Retinal pigment epithelial cell (primary cell): ENCODE data around the gene C2CD4B.
A peak's percentile ranks its signal among the peaks of the same experiment; 100 is the strongest.

ENCODE experiments used
- DNase-seq: peaks from one replicate; pipeline ENCODE4 v3.0.0-alpha.2; 2010; ENCODE audit warnings: low read depth
- H3K4me3 ChIP-seq: 2 replicates; pipeline ENCODE4 v1.5.1; 2011; ENCODE audit warnings: mild to moderate bottlenecking, low read length, control low read depth, moderate library complexity
- CTCF ChIP-seq: conservative IDR thresholded peaks from 2 replicates; pipeline ENCODE4 v1.5.1; 2011; ENCODE audit warnings: low read depth, low read length, control low read depth, inconsistent platforms

The C2CD4B gene

GRCh38 chr15:62120776-62121175 lies 44.3 kb downstream of the C2CD4B start:
- no peak overlapping the region for H3K4me3 ChIP-seq
- DNase-seq = no peak
- no peak for TF ChIP-seq CTCF

GRCh38 chr15:62119874-62120273 lies 45.2 kb downstream of the C2CD4B start:
- no peak for TF ChIP-seq CTCF
- no peak for DNase-seq
- no peak overlapping the region for H3K4me3 ChIP-seq

GRCh38 chr15:62119227-62119864 lies 45.7 kb downstream of the C2CD4B start:
- peak overlapping the region; percentile 20 for H3K4me3 ChIP-seq
- DNase-seq = peak; percentile 94
- no peak for TF ChIP-seq CTCF

- no peak for TF ChIP-seq CTCF
- peak overlapping the region; percentile 20 for H3K4me3 ChIP-seq
- peak; percentile 40 for DNase-seq
These were observed 46.4 kb downstream of the C2CD4B start for GRCh38 chr15:62118520-62119226.

- DNase-seq = no peak
- TF ChIP-seq CTCF = no peak
- no peak overlapping the region for H3K4me3 ChIP-seq
These were observed 49.2 kb downstream of the C2CD4B start for GRCh38 chr15:62115847-62116246.
